Memory B cell (primary cell): Measurements from ENCODE around the gene PDE8A.

ENCODE experiments used
- ATAC-seq: fragments of 150-1000 bp; cut with Tn5 transposase; 2 replicates; pipeline ENCODE4 v1.10.0; 2021; ENCODE audit warnings: low read depth, mild to moderate bottlenecking, moderate library complexity
- DNase-seq, 2 donors: peaks; one replicate each; pipeline ENCODE4 v3.0.0; 2022; ENCODE audit warnings: low spot score in 2 of 2
- H3K27ac Mint-ChIP-seq: one replicate; pipeline ENCODE4 v1.8.0; 2022; ENCODE audit warnings: mild to moderate bottlenecking, moderate library complexity, mixed read lengths
- H3K27me3 Mint-ChIP-seq: one replicate; pipeline ENCODE4 v1.8.0; 2022; ENCODE audit warnings: mixed read lengths
- H3K36me3 Mint-ChIP-seq: one replicate; pipeline ENCODE4 v1.8.0; 2022; ENCODE audit warnings: mild to moderate bottlenecking, mixed read lengths
- H3K4me1 Mint-ChIP-seq: one replicate; pipeline ENCODE4 v1.8.0; 2022; ENCODE audit warnings: mixed read lengths
- H3K4me3 Mint-ChIP-seq: one replicate; pipeline ENCODE4 v1.8.0; 2022; ENCODE audit warnings: mild to moderate bottlenecking, moderate library complexity, mixed read lengths
- H3K9me3 Mint-ChIP-seq: one replicate; pipeline ENCODE4 v1.8.0; 2022; ENCODE audit warnings: mixed read lengths

PDE8A gene

GRCh38 chr15:85118581-85118980 lies 136.9 kb downstream of the PDE8A start:
- ATAC-seq (no peak), DNase-seq (no peak)
- no peaks in the 10 kb centered on the region for H3K27me3 Mint-ChIP-seq
- H3K9me3 Mint-ChIP-seq = no peaks in the 10 kb centered on the region
- H3K4me3 Mint-ChIP-seq = no peak overlapping the region
- no peaks in the 10 kb centered on the region for H3K4me1 Mint-ChIP-seq
- H3K36me3 Mint-ChIP-seq = peaks cover 40% of the 10 kb centered on the region
- no peak overlapping the region for H3K27ac Mint-ChIP-seq

- peaks cover 48% of the 10 kb centered on the region for H3K36me3 Mint-ChIP-seq
- no peak overlapping the region for H3K27ac Mint-ChIP-seq
- no peak for DNase-seq
- no peak overlapping the region for H3K4me3 Mint-ChIP-seq
- H3K9me3 Mint-ChIP-seq = no peaks in the 10 kb centered on the region
- H3K27me3 Mint-ChIP-seq = no peaks in the 10 kb centered on the region
- no peaks in the 10 kb centered on the region for H3K4me1 Mint-ChIP-seq
- ATAC-seq = no peak
Measured at GRCh38 chr15:85120351-85121113, 138.9 kb downstream of the PDE8A start.

- no peak overlapping the region for H3K4me3 Mint-ChIP-seq
- peaks cover 57% of the 10 kb centered on the region for H3K36me3 Mint-ChIP-seq
- no peak overlapping the region for H3K27ac Mint-ChIP-seq
- H3K27me3 Mint-ChIP-seq = no peaks in the 10 kb centered on the region
- DNase-seq (no peak), ATAC-seq (no peak)
- H3K9me3 Mint-ChIP-seq = no peaks in the 10 kb centered on the region
- no peaks in the 10 kb centered on the region for H3K4me1 Mint-ChIP-seq
Measured at GRCh38 chr15:85124173-85124572, 142.5 kb downstream of the PDE8A start.

DNA sequence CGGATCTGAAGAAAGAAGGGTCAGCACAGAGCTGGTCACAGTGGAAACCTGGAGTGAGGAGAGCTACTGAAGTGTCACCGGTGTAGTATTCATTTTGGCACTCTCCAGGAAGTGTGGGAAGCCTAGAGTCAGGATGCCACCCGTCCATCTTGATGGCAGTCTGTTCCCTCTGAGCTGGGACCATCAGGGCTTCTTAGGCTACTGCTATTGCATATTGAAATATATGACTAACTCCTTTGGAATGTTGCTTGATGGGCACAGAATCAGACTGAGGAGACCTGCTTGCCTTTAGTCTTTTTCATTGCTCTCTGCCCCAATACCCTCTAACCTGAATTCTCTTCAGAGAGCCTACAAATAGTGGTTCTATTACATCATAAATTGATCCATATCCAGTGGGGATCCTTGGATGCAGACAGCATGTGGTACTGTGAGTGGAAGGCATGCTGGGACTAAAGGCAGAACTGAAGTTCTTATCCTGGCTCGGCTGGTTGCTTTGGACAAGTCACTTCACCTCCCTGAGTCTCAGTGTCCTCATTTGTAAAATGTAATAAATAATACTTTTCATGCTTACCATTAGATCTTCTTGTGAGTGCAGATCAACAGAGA lies 143.5 kb downstream of the PDE8A start:
- Mint-ChIP-seq H3K27me3 (no peaks in the 10 kb centered on the region), H3K9me3 (no peaks in the 10 kb centered on the region), H3K36me3 (peaks cover 65% of the 10 kb centered on the region), H3K27ac (no peak overlapping the region), H3K4me1 (no peaks in the 10 kb centered on the region), H3K4me3 (no peak overlapping the region)
- no peak for ATAC-seq
- no peak for DNase-seq

DNA sequence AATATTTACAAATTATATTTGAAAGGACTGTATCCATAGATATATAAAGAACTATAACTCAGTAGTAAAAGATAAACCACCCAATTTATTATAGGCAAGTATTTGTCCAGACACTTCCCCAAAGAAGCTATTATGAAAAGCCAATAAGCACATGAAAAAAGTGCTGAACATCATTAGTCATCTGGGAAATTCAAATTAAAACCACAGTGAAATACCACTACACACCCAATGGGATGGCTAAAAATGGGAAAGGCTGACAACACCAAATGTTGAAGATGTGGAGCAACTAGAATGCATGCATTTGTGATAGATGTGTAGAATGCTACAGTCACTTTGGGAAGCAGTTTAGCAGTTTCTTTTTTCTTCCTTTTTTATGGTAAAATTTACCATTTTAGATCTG lies 147.0 kb downstream of the PDE8A start:
- H3K27me3 Mint-ChIP-seq = no peaks in the 10 kb centered on the region
- no peak overlapping the region for H3K4me3 Mint-ChIP-seq
- peaks cover 73% of the 10 kb centered on the region for H3K36me3 Mint-ChIP-seq
- no peak for ATAC-seq
- H3K27ac Mint-ChIP-seq = no peak overlapping the region
- DNase-seq = no peak
- peaks cover 2% of the 10 kb centered on the region for H3K9me3 Mint-ChIP-seq
- no peaks in the 10 kb centered on the region for H3K4me1 Mint-ChIP-seq

DNA sequence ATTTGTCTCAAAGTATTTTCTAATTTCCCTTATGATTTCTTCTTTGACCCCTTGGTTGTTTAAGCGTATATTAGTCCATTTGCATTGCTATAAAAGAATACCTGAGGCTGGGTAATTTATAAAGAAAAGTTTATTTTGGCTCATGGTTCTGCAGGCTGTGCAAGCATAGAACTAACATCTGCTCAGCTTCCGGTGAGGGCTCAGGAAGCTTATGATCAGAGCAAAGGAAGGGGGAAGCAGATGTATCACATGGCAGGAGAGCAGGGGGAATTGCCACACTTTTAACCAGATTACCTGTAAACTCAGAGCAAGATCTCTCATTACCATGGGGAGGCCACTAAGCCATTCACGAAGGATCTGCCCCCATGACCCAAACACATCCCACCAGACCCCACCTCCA lies 148.2 kb downstream of the PDE8A start:
- DNase-seq (no peak), ATAC-seq (no peak)
- no peaks in the 10 kb centered on the region for H3K4me1 Mint-ChIP-seq
- peaks cover 67% of the 10 kb centered on the region for H3K36me3 Mint-ChIP-seq
- H3K4me3 Mint-ChIP-seq = no peak overlapping the region
- H3K27ac Mint-ChIP-seq = no peak overlapping the region
- peaks cover 2% of the 10 kb centered on the region for H3K9me3 Mint-ChIP-seq
- no peaks in the 10 kb centered on the region for H3K27me3 Mint-ChIP-seq

GRCh38 chr15:85131915-85132314 lies 150.3 kb downstream of the PDE8A start:
- H3K27me3 Mint-ChIP-seq = no peaks in the 10 kb centered on the region
- H3K4me3 Mint-ChIP-seq = no peak overlapping the region

GRCh38 chr15:85133709-85134108 lies 152.1 kb downstream of the PDE8A start:
- DNase-seq (no peak), ATAC-seq (no peak)
- Mint-ChIP-seq H3K36me3 (peaks cover 58% of the 10 kb centered on the region), H3K4me3 (no peak overlapping the region), H3K9me3 (peaks cover 2% of the 10 kb centered on the region), H3K27me3 (no peaks in the 10 kb centered on the region), H3K4me1 (no peaks in the 10 kb centered on the region), H3K27ac (no peak overlapping the region)

More at GRCh38 chr15:85131915-85132314, 150.3 kb downstream of the PDE8A start:
- peaks cover 66% of the 10 kb centered on the region for H3K36me3 Mint-ChIP-seq
- ATAC-seq (no peak), DNase-seq (no peak)
- H3K9me3 Mint-ChIP-seq = peaks cover 2% of the 10 kb centered on the region
- H3K27ac Mint-ChIP-seq = no peak overlapping the region
- H3K4me1 Mint-ChIP-seq = no peaks in the 10 kb centered on the region

DNA sequence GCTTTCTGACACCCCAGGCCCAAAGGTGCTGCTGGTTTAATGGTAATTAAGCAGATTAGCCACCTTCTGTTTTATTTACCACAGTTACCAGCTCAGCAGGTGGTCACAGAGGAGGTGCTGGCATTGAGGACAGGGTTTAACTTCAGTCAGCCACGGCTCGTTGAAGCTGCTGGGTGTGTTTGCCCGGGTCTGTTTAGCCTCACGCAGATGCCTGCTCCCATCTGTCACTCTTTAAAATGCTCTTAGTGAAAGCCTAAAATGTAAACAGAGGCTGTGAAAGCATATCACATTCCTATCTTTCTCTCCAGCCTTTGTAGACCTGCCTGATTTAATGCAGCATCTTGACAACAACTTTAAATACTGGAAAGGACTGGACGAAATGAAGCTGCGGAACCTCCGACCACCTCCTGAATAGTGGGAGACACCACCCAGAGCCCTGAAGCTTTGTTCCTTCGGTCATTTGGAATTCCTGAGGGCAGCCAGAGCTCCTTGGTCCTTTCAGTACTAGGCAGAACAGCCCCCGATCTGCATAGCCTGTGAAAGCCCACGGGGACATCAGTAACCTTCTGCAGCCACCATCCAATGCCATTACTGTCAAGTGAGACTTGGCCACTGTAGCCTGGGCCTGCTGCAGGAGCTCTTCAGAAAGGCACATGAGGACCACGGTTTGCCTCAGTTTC lies 156.0 kb downstream of the PDE8A start:
- Mint-ChIP-seq H3K27me3 (no peaks in the 10 kb centered on the region), H3K36me3 (peaks cover 41% of the 10 kb centered on the region), H3K4me1 (peaks cover 3% of the 10 kb centered on the region), H3K9me3 (peaks cover 1% of the 10 kb centered on the region), H3K4me3 (no peak overlapping the region), H3K27ac (no peak overlapping the region)
- DNase-seq = no peak
- no peak for ATAC-seq

GRCh38 chr15:85139391-85139790 lies 157.7 kb downstream of the PDE8A start:
- no peaks in the 10 kb centered on the region for H3K27me3 Mint-ChIP-seq
- H3K27ac Mint-ChIP-seq = no peak overlapping the region
- peaks cover 3% of the 10 kb centered on the region for H3K4me1 Mint-ChIP-seq
- no peak for DNase-seq
- no peak for ATAC-seq
- peaks cover 1% of the 10 kb centered on the region for H3K9me3 Mint-ChIP-seq
- H3K36me3 Mint-ChIP-seq = peaks cover 34% of the 10 kb centered on the region
- no peak overlapping the region for H3K4me3 Mint-ChIP-seq

- peaks cover 3% of the 10 kb centered on the region for H3K9me3 Mint-ChIP-seq
- ATAC-seq = no peak
- H3K27me3 Mint-ChIP-seq = peaks cover 2% of the 10 kb centered on the region
- H3K36me3 Mint-ChIP-seq = peaks cover 19% of the 10 kb centered on the region
- H3K4me3 Mint-ChIP-seq = no peak overlapping the region
- H3K4me1 Mint-ChIP-seq = peaks cover 3% of the 10 kb centered on the region
- no peak overlapping the region for H3K27ac Mint-ChIP-seq
- DNase-seq = no peak
Measured at GRCh38 chr15:85141726-85142125, 160.1 kb downstream of the PDE8A start.

DNA sequence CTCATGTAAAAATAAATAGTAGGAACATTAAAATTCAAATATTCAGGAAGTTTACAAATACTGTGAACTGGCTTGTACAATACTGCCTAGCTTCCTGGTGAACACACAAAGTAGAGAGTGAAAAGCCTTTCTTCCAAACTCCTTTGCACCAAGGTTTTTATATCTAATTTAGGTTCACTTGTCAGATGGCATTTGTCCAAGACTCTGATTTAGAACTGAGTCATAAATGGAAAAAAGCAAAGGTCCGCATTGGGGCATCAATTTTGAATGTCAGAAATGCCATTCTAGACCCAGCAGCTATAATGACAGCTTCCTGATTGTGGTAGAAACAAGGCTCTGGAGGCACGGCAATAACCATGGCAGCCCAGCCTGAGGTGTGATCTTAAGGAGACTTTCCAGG lies 160.7 kb downstream of the PDE8A start:
- Mint-ChIP-seq H3K27me3 (peaks cover 2% of the 10 kb centered on the region), H3K27ac (no peak overlapping the region), H3K36me3 (peaks cover 15% of the 10 kb centered on the region), H3K4me1 (peaks cover 3% of the 10 kb centered on the region), H3K4me3 (no peak overlapping the region), H3K9me3 (peaks cover 3% of the 10 kb centered on the region)
- DNase-seq (no peak), ATAC-seq (no peak)

DNA sequence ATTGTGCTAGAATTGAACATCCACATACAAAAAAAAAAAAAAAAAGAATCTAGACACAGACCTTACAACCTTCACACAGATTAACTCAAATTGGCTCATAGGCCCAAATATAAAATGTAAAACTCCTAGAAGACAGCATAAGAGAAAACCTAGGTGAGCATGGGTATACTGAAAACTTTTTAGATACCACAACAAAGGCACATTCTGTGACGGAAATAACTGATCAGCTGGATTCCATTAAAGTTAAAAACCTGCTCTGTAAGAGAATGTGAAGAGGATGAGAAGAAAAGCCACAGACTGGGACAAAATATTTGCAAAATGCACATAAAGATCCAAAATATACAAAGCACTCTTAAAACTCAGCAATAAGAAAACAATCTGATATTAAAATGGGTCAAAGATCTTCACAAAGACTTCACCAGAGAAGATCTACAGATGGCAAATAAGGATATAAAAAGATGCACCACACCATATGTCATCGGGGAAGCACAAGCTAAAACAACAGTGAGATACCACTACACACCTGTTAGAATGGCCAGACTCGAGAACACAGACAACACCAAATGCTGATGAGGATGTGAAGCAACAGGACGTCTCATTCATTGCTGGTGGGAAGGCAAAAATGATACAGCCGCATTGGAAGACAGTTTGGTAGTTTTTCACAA lies 167.9 kb downstream of the PDE8A start:
- no peak for DNase-seq
- ATAC-seq = no peak

DNA sequence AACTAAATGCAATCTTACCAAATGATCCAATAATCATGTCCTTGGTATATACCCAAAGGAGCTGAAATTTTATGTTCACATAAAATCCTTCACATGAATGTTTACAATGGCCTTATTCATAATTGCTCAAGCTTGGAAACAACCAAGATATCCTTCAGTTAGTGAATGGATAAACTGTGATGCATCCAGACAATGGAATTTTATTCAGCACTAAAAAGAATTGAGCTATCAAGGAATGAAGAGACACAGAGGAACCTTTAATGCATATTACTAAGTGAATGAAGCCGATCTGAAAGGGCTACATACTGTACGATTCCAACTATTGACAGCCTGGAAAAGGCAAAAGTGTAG lies 168.4 kb downstream of the PDE8A start:
- DNase-seq (no peak), ATAC-seq (no peak)
- Mint-ChIP-seq H3K4me3 (no peak overlapping the region), H3K4me1 (no peaks in the 10 kb centered on the region), H3K27me3 (peaks cover 9% of the 10 kb centered on the region), H3K27ac (no peak overlapping the region), H3K36me3 (no peaks in the 10 kb centered on the region), H3K9me3 (peaks cover 4% of the 10 kb centered on the region)

More for the DNA sequence above, 167.9 kb downstream of the PDE8A start:
- Mint-ChIP-seq H3K9me3 (peaks cover 6% of the 10 kb centered on the region), H3K4me1 (no peaks in the 10 kb centered on the region), H3K4me3 (no peak overlapping the region), H3K36me3 (no peaks in the 10 kb centered on the region), H3K27me3 (peaks cover 9% of the 10 kb centered on the region), H3K27ac (no peak overlapping the region)
